GM19328 (cell line): ENCODE results near the gene RBL2.
"Not testable (repeated sequence)": the region's sequence is repeated elsewhere in the genome, so short reads cannot be mapped to it uniquely, and the experiment has no call there.

Experiments
- ATAC-seq: cut with Tn5 transposase; IDR thresholded peaks from one replicate; pipeline ENCODE4 v1.9.1; 2021; ENCODE audit warnings: mild to moderate bottlenecking, moderate library complexity; ENCODE audit not compliant: unreplicated experiment

RBL2 gene

GRCh38 chr16:53434377-53435065 is at the start of gene RBL2:
Gene RBL2, plus strand, starts transcription at chr16:53434471. Its CDS starts 86 bp downstream, at chr16:53434557.
- ATAC-seq: peak; percentile 75

GRCh38 chr16:53384610-53385009 is 49.7 kb upstream of the RBL2 start:
- not testable (repeated sequence) for ATAC-seq

GRCh38 chr16:53404959-53405358 is 29.3 kb upstream of the RBL2 start:
- no peak for ATAC-seq

- ATAC-seq: no peak
Observed at GRCh38 chr16:53412549-53412948, 21.7 kb upstream of the RBL2 start.

- ATAC-seq: no peak
Observed at GRCh38 chr16:53413864-53414263, 20.4 kb upstream of the RBL2 start.

GRCh38 chr16:53414381-53414780 is 19.9 kb upstream of the RBL2 start:
- ATAC-seq: no peak

GRCh38 chr16:53415504-53415903 is 18.8 kb upstream of the RBL2 start:
- ATAC-seq: no peak

- no peak for ATAC-seq
Observed at GRCh38 chr16:53417011-53417410, 17.3 kb upstream of the RBL2 start.

- no peak for ATAC-seq
Observed at GRCh38 chr16:53417976-53418375, 16.3 kb upstream of the RBL2 start.

- ATAC-seq: not testable (repeated sequence)
Observed at GRCh38 chr16:53419383-53419709, 14.9 kb upstream of the RBL2 start.

GRCh38 chr16:53421248-53421647 is 13.0 kb upstream of the RBL2 start:
- no peak for ATAC-seq

GRCh38 chr16:53423968-53424367 is 10.3 kb upstream of the RBL2 start:
- not testable (repeated sequence) for ATAC-seq

GRCh38 chr16:53428681-53429080 is 5.6 kb upstream of the RBL2 start:
- no peak for ATAC-seq

GRCh38 chr16:53429221-53429943 is 4.9 kb upstream of the RBL2 start:
- ATAC-seq: no peak

GRCh38 chr16:53430363-53430762 is 3.9 kb upstream of the RBL2 start:
- no peak for ATAC-seq

- no peak for ATAC-seq
Observed at GRCh38 chr16:53433509-53433908, 762 bp upstream of the RBL2 start.

GRCh38 chr16:53433930-53434376 is 318 bp upstream of the RBL2 start:
- ATAC-seq: no peak

GRCh38 chr16:53435066-53435688 is 906 bp downstream of the RBL2 start:
- peak; percentile 79 for ATAC-seq

GRCh38 chr16:53440125-53440524 is 5.9 kb downstream of the RBL2 start:
- ATAC-seq: no peak

- ATAC-seq: no peak
Observed at GRCh38 chr16:53445534-53445933, 11.3 kb downstream of the RBL2 start.

GRCh38 chr16:53446090-53446489 is 11.8 kb downstream of the RBL2 start:
- no peak for ATAC-seq
